ENCODE data around the gene CRYZL1.
"Not testable (repeated sequence)": the region's sequence is repeated elsewhere in the genome, so short reads cannot be mapped to it uniquely, and the experiment has no call there.

The CRYZL1 gene

GRCh38 chr21:33677450-33677849, 35.9 kb upstream of the CRYZL1 start:
- Histone ChIP-seq H3K27ac (no peak overlapping the region), H3K27me3 (no peaks in the 10 kb centered on the region), H3K4me1 (peaks cover 0 to under 1% (median 0%) of the 10 kb centered on the region in 4 donors), H3K9me3 (no peaks in the 10 kb centered on the region), H3K4me3 (no peak overlapping the region), H3K36me3 (no peaks in the 10 kb centered on the region)
- intact Hi-C loops (cut with DNase I; ENCODE audit: low total_unique reads): no loop called here
- no peak for DNase-seq
- TF ChIP-seq CTCF (IDR thresholded peaks at IDR 0.05): no peak

DNA sequence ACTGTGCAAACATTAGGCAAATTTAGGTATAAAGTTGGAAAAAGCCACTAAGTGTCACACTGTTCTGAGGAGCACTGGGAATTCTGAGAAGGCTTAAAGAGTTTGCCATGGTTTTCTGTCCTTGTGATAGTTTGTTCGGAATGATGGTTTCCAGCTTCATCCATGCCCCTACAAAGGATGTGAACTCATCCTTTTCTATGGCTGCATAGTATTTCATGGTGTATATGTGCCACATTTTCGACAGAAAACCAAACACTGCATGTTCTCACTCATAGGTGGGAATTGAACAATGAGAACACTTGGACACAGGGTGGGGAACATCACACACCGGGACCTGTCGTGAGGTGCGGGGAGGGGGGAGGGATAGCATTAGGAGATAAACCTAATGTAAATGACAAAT, 35.1 kb upstream of the CRYZL1 start:
- DNase-seq; H3K36me3 ChIP-seq; H3K4me1 ChIP-seq; H3K27me3 ChIP-seq; intact Hi-C loops (cut with DNase I; ENCODE audit: low total_unique reads); H3K9me3 ChIP-seq; H3K27ac ChIP-seq; H3K4me3 ChIP-seq: not testable (repeated sequence)

- Histone ChIP-seq H3K27ac (no peak overlapping the region), H3K27me3 (no peaks in the 10 kb centered on the region), H3K4me1 (no peaks in the 10 kb centered on the region), H3K36me3 (no peaks in the 10 kb centered on the region), H3K4me3 (no peak overlapping the region), H3K9me3 (no peaks in the 10 kb centered on the region)
- no peak for DNase-seq
- no peak for TF ChIP-seq CTCF (IDR thresholded peaks at IDR 0.05)
- intact Hi-C loops (cut with DNase I; ENCODE audit: low total_unique reads): no loop called here
These were observed 32.7 kb upstream of the CRYZL1 start for GRCh38 chr21:33674226-33674625.

- no peaks in the 10 kb centered on the region for H3K27me3 ChIP-seq
- no peaks in the 10 kb centered on the region for H3K36me3 ChIP-seq
- intact Hi-C loops (cut with DNase I; ENCODE audit: low total_unique reads): no loop called here
- H3K9me3 ChIP-seq: no peaks in the 10 kb centered on the region
- no peak for DNase-seq
- no peak overlapping the region for H3K27ac ChIP-seq
- H3K4me1 ChIP-seq: peaks cover 0 to 2% (median 0%) of the 10 kb centered on the region in 4 donors
- TF ChIP-seq CTCF (IDR thresholded peaks at IDR 0.05): no peak
- no peak overlapping the region for H3K4me3 ChIP-seq
These were observed 31.9 kb upstream of the CRYZL1 start for GRCh38 chr21:33673473-33673872.

DNA sequence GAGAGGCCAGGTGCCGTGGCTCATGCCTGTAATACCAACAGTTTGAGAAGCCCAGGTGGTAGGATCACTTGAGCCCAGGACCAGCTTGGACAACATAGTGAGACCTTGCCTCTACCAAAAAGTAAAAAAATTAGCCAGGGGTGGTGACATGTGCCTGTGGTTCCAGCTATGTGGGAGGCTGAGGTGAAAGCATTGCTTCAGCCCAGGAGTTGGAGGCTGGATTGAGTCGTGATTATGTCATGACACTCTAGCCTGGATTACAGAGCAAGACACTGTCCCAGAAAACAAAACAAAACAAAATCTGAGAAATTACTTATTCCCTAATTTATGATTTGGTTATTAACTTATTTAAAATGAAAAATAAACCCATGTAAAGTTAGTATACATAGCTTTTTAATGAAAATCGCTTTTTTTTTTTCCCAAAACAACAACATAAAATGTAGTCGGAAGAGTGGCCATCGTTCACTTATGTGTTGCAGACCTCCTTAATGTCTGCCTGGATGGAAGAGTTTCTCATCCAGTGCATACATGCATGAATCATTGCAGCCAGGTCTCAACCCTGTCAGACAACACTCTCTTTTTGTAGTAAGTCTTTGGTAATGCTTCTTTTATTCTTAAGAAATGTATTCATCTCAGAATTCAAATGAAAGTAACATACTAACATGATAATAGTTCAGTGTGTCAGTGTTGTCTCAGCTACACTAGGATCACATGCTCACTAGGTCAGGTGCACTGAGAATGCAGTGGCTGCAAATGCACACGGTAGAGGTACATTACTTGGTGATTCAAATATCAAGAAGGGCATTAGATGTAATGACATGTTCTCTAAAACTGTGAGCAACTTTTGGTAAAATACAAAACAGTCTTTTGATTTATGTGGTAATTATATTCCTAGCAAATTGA, 28.8 kb upstream of the CRYZL1 start:
- intact Hi-C loops (cut with DNase I; ENCODE audit: low total_unique reads): no loop called here
- no peak for TF ChIP-seq CTCF (IDR thresholded peaks at IDR 0.05)

DNA sequence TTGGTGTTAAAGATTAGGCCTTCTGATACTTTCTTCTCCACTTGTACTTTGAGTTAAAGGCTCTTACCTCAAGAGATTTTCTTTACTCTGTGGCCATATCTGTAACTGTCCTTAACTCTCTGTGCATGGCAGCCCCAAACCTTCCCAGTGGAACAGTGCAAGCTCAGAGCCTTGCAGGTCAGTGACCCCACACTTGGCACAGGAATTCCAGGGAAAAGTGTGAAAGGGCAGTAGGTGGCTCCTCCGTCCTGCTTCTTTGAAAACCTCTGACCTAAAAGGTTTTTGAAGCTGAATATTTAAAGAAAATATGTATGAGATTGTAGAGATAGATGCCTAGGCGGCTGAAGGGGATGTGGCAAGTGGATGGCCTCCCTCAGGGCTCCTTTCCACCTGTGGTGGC, 27.1 kb upstream of the CRYZL1 start:
- no peaks in the 10 kb centered on the region for H3K27me3 ChIP-seq
- H3K4me1 ChIP-seq: peaks cover 0 to 4% (median 3%) of the 10 kb centered on the region in 4 donors
- H3K27ac ChIP-seq: no peak overlapping the region
- H3K4me3 ChIP-seq: no peak overlapping the region
- intact Hi-C loops (cut with DNase I; ENCODE audit: low total_unique reads): loop anchor here (5.0 kb wide), 1 partner anchor 34 kb away; no protein-coding TSS in a partner anchor
- DNase-seq: no peak
- no peaks in the 10 kb centered on the region for H3K9me3 ChIP-seq
- no peak for TF ChIP-seq CTCF (IDR thresholded peaks at IDR 0.05)
- no peaks in the 10 kb centered on the region for H3K36me3 ChIP-seq

More for the DNA sequence above, 28.8 kb upstream of the CRYZL1 start:
- H3K4me1 ChIP-seq: peaks cover 0 to 4% (median 3%) of the 10 kb centered on the region in 4 donors
- no peak for DNase-seq
- no peaks in the 10 kb centered on the region for H3K36me3 ChIP-seq
- no peaks in the 10 kb centered on the region for H3K27me3 ChIP-seq
- H3K9me3 ChIP-seq: no peaks in the 10 kb centered on the region
- H3K27ac ChIP-seq: no peak overlapping the region
- no peak overlapping the region for H3K4me3 ChIP-seq

Measured in tibial artery (tissue), 4 donors.